A549 (cell line): ENCODE measurements around the gene ZDHHC9.

Experiments
- EHMT2 ChIP-seq: fragments of 200-600 bp; sonication (generic); IDR thresholded peaks from 2 replicates; pipeline ENCODE4 v1.6.1; 2016; ENCODE audit warnings: antibody characterized with exemption, low read depth, mild to moderate bottlenecking, moderate library complexity
- MAZ ChIP-seq: fragments of 150-350 bp; IDR thresholded peaks from 2 replicates; pipeline ENCODE4 v1.6.1; 2014; ENCODE audit warnings: antibody characterized with exemption, low read depth, low read length, borderline replicate concordance
- NR3C1 ChIP-seq: fragments of >200 bp; sonication (Bioruptor Twin); formaldehyde crosslinking; IDR thresholded peaks from 3 replicates; pipeline ENCODE4 v1.6.1; 2017
- POLR2A ChIP-seq: IDR thresholded peaks from 2 replicates; pipeline ENCODE4 v1.6.1; 2012; ENCODE audit warnings: mild to moderate bottlenecking, low read length
- SREBF2 ChIP-seq: fragments of 450-650 bp; IDR thresholded peaks from 2 replicates; pipeline ENCODE4 v1.6.1; 2014; ENCODE audit warnings: mild to moderate bottlenecking, moderate library complexity
- TF ChIP-seq, protein P1 (sequence below): fragments of >200 bp; sonication (Bioruptor Twin); formaldehyde crosslinking; IDR thresholded peaks from 3 replicates; pipeline ENCODE4 v1.5.1; 2016

GRCh38 chrX:129791961-129792570, 51.6 kb downstream of the ZDHHC9 start:
- TF ChIP-seq, protein P1, sequence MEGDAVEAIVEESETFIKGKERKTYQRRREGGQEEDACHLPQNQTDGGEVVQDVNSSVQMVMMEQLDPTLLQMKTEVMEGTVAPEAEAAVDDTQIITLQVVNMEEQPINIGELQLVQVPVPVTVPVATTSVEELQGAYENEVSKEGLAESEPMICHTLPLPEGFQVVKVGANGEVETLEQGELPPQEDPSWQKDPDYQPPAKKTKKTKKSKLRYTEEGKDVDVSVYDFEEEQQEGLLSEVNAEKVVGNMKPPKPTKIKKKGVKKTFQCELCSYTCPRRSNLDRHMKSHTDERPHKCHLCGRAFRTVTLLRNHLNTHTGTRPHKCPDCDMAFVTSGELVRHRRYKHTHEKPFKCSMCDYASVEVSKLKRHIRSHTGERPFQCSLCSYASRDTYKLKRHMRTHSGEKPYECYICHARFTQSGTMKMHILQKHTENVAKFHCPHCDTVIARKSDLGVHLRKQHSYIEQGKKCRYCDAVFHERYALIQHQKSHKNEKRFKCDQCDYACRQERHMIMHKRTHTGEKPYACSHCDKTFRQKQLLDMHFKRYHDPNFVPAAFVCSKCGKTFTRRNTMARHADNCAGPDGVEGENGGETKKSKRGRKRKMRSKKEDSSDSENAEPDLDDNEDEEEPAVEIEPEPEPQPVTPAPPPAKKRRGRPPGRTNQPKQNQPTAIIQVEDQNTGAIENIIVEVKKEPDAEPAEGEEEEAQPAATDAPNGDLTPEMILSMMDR = no peak
- TF ChIP-seq NR3C1 = no peak
- TF ChIP-seq POLR2A = no peak
- TF ChIP-seq MAZ = no peak
- no peak for TF ChIP-seq SREBF2
- TF ChIP-seq EHMT2 = no peak
